ENCODE data around the gene BRINP1.

Gene BRINP1

GRCh38 chr9:119167267-119167666, 202.0 kb downstream of the BRINP1 start:
- ChIA-PET CTCF (no interaction called here), POLR2A (no interaction called here)
- Histone ChIP-seq H3K4me1 (ENCODE audit: control insufficient read depth, insufficient read depth, low read length) (no peaks in the 10 kb centered on the region), H3K27ac (ENCODE audit: extremely low read depth, low read depth, low read length) (no peak overlapping the region), H3K9me3 (ENCODE audit: control insufficient read depth, insufficient read depth, low read depth, low read length) (no peaks in the 10 kb centered on the region), H3K4me3 (ENCODE audit: low read depth, low read length) (no peak overlapping the region), H3K36me3 (ENCODE audit: control insufficient read depth in 2 of 2, insufficient read depth in 1 of 2, low read length in 2 of 2) (no peaks in the 10 kb centered on the region)
- TF ChIP-seq ZBTB6 (tag by site-specific recombination; IDR thresholded peaks at IDR 0.05) (no peak), KLF17 (tag by site-specific recombination; IDR thresholded peaks at IDR 0.05) (no peak), ZNF513 (tag by site-specific recombination; IDR thresholded peaks at IDR 0.05) (no peak), ZNF677 (tag by site-specific recombination; IDR thresholded peaks at IDR 0.05) (no peak), ZNF221 (tag by site-specific recombination; IDR thresholded peaks at IDR 0.05; ENCODE audit: borderline replicate concordance) (no peak), ZNF837 (tag by site-specific recombination; IDR thresholded peaks at IDR 0.05) (no peak), ZNF639 (tag by site-specific recombination; IDR thresholded peaks at IDR 0.05) (no peak)

GRCh38 chr9:119166096-119166495, 203.1 kb downstream of the BRINP1 start:
- no peak for TF ChIP-seq ZBTB20 (tag by site-specific recombination; IDR thresholded peaks at IDR 0.05)
- H3K4me3 ChIP-seq (ENCODE audit: low read depth, low read length): no peak overlapping the region
- ChIA-PET POLR2A (no interaction called here), CTCF (no interaction called here)
- no peaks in the 10 kb centered on the region for H3K4me1 ChIP-seq (ENCODE audit: control insufficient read depth, insufficient read depth, low read length)
- H3K9me3 ChIP-seq (ENCODE audit: control insufficient read depth, insufficient read depth, low read depth, low read length): no peaks in the 10 kb centered on the region
- H3K27ac ChIP-seq (ENCODE audit: extremely low read depth, low read depth, low read length): no peak overlapping the region
- H3K36me3 ChIP-seq (ENCODE audit: control insufficient read depth in 2 of 2, insufficient read depth in 1 of 2, low read length in 2 of 2): no peaks in the 10 kb centered on the region

GRCh38 chr9:119165131-119165530, 204.1 kb downstream of the BRINP1 start:
- H3K36me3 ChIP-seq (ENCODE audit: control insufficient read depth in 2 of 2, insufficient read depth in 1 of 2, low read length in 2 of 2): no peaks in the 10 kb centered on the region
- H3K9me3 ChIP-seq (ENCODE audit: control insufficient read depth, insufficient read depth, low read depth, low read length): no peaks in the 10 kb centered on the region
- no peak overlapping the region for H3K27ac ChIP-seq (ENCODE audit: extremely low read depth, low read depth, low read length)
- CTCF ChIA-PET: interaction anchor here (0.7 kb wide), 1 partner anchor 77 kb away, joined by 3 read pairs; no protein-coding TSS in a partner anchor
- POLR2A ChIA-PET: no interaction called here
- no peak overlapping the region for H3K4me3 ChIP-seq (ENCODE audit: low read depth, low read length)
- H3K4me1 ChIP-seq (ENCODE audit: control insufficient read depth, insufficient read depth, low read length): no peaks in the 10 kb centered on the region
- TF ChIP-seq ZSCAN18 (tag by site-specific recombination; IDR thresholded peaks at IDR 0.05) (no peak), ZNF639 (tag by site-specific recombination; IDR thresholded peaks at IDR 0.05) (no peak), ZBTB6 (tag by site-specific recombination; IDR thresholded peaks at IDR 0.05) (no peak), ZNF561 (tag by site-specific recombination; IDR thresholded peaks at IDR 0.05; ENCODE audit: borderline replicate concordance) (no peak), ZNF558 (tag by site-specific recombination; IDR thresholded peaks at IDR 0.05) (no peak), ZNF350 (tag by site-specific recombination; IDR thresholded peaks at IDR 0.05) (no peak), ZNF16 (tag by site-specific recombination; IDR thresholded peaks at IDR 0.05; ENCODE audit: low read depth) (no peak), ZNF140 (tag by site-specific recombination; IDR thresholded peaks at IDR 0.05) (no peak), REPIN1 (tag by site-specific recombination; IDR thresholded peaks at IDR 0.05; ENCODE audit: low read depth) (no peak), FEZF1 (tag by site-specific recombination; IDR thresholded peaks at IDR 0.05) (no peak), ZBTB20 (tag by site-specific recombination; IDR thresholded peaks at IDR 0.05) (no peak), SCRT2 (tag by site-specific recombination; IDR thresholded peaks at IDR 0.05) (no peak), ZNF433 (tag by site-specific recombination; IDR thresholded peaks at IDR 0.05; ENCODE audit: low read depth) (no peak), ZNF529 (tag by site-specific recombination; IDR thresholded peaks at IDR 0.05; ENCODE audit: insufficient replicate concordance) (no peak), ZNF623 (tag by site-specific recombination; IDR thresholded peaks at IDR 0.05) (no peak), ZNF112 (tag by site-specific recombination; IDR thresholded peaks at IDR 0.05) (no peak), ZNF629 (tag by site-specific recombination; IDR thresholded peaks at IDR 0.05) (no peak), HOXC10 (CRISPR knock-in tag; IDR thresholded peaks at IDR 0.05) (no peak)
